ENCODE data around the gene EPC1. TPM values are rescaled to one million over a fixed set of nuclear protein-coding genes. Genes with fewer than 3 reads are reported as not detected.

Gene EPC1
- total and polyA plus RNA-seq, 2 of the 8 experiments (the other 6 are each of a cell fraction or from before 2014, with no cell fraction given), result 23.7 to 42.3 TPM

GRCh38 chr10:32268788-32269187 is 78.2 kb downstream of the EPC1 start:
- no peaks in the 10 kb centered on the region for H3K79me1 ChIP-seq (ENCODE audit: low read depth, low read length)
- no peak overlapping the region for H4K8ac ChIP-seq (ENCODE audit: extremely low read depth, insufficient read depth, low read length)
- H3K36me3 ChIP-seq (ENCODE audit: control insufficient read depth in 2 of 4, insufficient read depth in 4 of 4, low read length in 3 of 4), result peaks cover 7 to 40% (median 24%) of the 10 kb centered on the region in 4 experiments
- no peak overlapping the region for H3K4ac ChIP-seq (replicated peaks; ENCODE audit: insufficient read length, low read depth, low read length)
- no peak overlapping the region for H3K23ac ChIP-seq (ENCODE audit: insufficient read length)
- no peaks in the 10 kb centered on the region for H4K20me1 ChIP-seq (replicated peaks in 1 of 2; ENCODE audit: control insufficient read depth in 1 of 2, insufficient read depth in 2 of 2, low read length in 2 of 2)
- H3K27me3 ChIP-seq (replicated peaks in 1 of 4; ENCODE audit: control insufficient read depth in 3 of 4, extremely low read depth in 1 of 4, insufficient read depth in 3 of 4, low read length in 3 of 4), result no peaks in the 10 kb centered on the region
- no peaks in the 10 kb centered on the region for H3K79me2 ChIP-seq (ENCODE audit: control insufficient read depth in 1 of 2, insufficient read depth in 2 of 2, low read length in 2 of 2)
- no peak overlapping the region for H3K9ac ChIP-seq (replicated peaks in 1 of 4; ENCODE audit: extremely low read depth in 1 of 4, low read depth in 3 of 4, low read length in 3 of 4)
- peaks cover 0 to 7% (median 3%) of the 10 kb centered on the region in 4 experiments; a peak in 4 of 7 replicates for H3K4me1 ChIP-seq (replicated peaks in 1 of 4; ENCODE audit: control insufficient read depth in 3 of 4, insufficient read depth in 4 of 4, low read length in 3 of 4)
- no peak overlapping the region for H3K14ac ChIP-seq (ENCODE audit: insufficient read length)
- FAIRE-seq (no peak), DNase-seq (ENCODE audit: low read depth in 1 of 2, low spot score in 2 of 2) (no peak)
- H3K23me2 ChIP-seq (ENCODE audit: low read depth, low read length), result no peaks in the 10 kb centered on the region
- no peak overlapping the region for H2AFZ ChIP-seq (ENCODE audit: low read length)
- H3K4me2 ChIP-seq (ENCODE audit: insufficient read depth in 1 of 2, low read depth in 2 of 2, low read length in 2 of 2), result no peak overlapping the region
- no peaks in the 10 kb centered on the region for H3K9me3 ChIP-seq (ENCODE audit: insufficient read depth in 2 of 2, low read depth in 1 of 2, low read length in 1 of 2)
- no peak overlapping the region for H2BK15ac ChIP-seq (ENCODE audit: low read length)
- H2BK120ac ChIP-seq (replicated peaks; ENCODE audit: low read depth, low read length), result no peak overlapping the region
- H3K27ac ChIP-seq (ENCODE audit: low read depth, low read length), result no peak overlapping the region
- H3K56ac ChIP-seq (replicated peaks; ENCODE audit: insufficient read length, low read depth, low read length), result no peak overlapping the region
- no peak overlapping the region for H3K18ac ChIP-seq (ENCODE audit: extremely low read depth, low read length)
- H4K91ac ChIP-seq (replicated peaks; ENCODE audit: insufficient read length, low read length), result no peak overlapping the region
- H2BK20ac ChIP-seq (ENCODE audit: low read length), result no peak overlapping the region
- H2BK12ac ChIP-seq (ENCODE audit: low read depth, low read length), result no peak overlapping the region
- no peak overlapping the region for H2BK5ac ChIP-seq (ENCODE audit: low read depth, low read length)
- no peak overlapping the region for H2AK5ac ChIP-seq (ENCODE audit: low read depth, low read length)
- ChIA-PET CTCF (ENCODE audit: partially characterized antibody) (interaction anchor here (1.1 to 1.3 kb wide), 2 partner anchors 12 to 14 kb away, joined by 3 to 4 read pairs; no protein-coding TSS in a partner anchor), POLR2A (ENCODE audit: partially characterized antibody) (interaction anchor here (1.6 kb wide), 1 partner anchor 8 kb away, joined by 4 read pairs; no protein-coding TSS in a partner anchor)
- H3K4me3 ChIP-seq (ENCODE audit: extremely low read depth in 1 of 4, insufficient read depth in 2 of 4, low read depth in 3 of 4, low read length in 4 of 4), result no peak overlapping the region
- WGBS, 2 experiments (ENCODE audit: extremely low coverage in 1 of 2, insufficient coverage in 1 of 2, insufficient read length in 1 of 2, insufficient replicate concordance in 2 of 2, low coverage in 1 of 2, low lambda C conversion rate in 2 of 2, missing lambda C conversion rate in 1 of 2), result 93% methylated on average over 4 of the region's 4 CpGs; no CpG with 5 or more reads in 1 of the 2 experiments
- no peak overlapping the region for H4K5ac ChIP-seq (ENCODE audit: insufficient read length, low read depth, low read length)
- TF ChIP-seq CHD1 (IDR thresholded peaks at IDR 0.05; ENCODE audit: low read depth, low read length) (no peak), POU5F1 (IDR thresholded peaks at IDR 0.05; ENCODE audit: low read depth, low read length) (no peak), CREB1 (IDR thresholded peaks at IDR 0.05) (no peak), TAF7 (optimal IDR thresholded peaks at IDR 0.05; ENCODE audit: borderline replicate concordance, low read depth, low read length) (no peak), KDM1A (IDR thresholded peaks at IDR 0.05; ENCODE audit: borderline replicate concordance, low read length) (no peak), SP1 (IDR thresholded peaks at IDR 0.05; ENCODE audit: low read depth, low read length) (no peak), JUN (IDR thresholded peaks at IDR 0.05; ENCODE audit: low read depth, low read length) (no peak), RFX5 (IDR thresholded peaks at IDR 0.05; ENCODE audit: borderline replicate concordance, low read depth, low read length) (no peak), GABPA (IDR thresholded peaks at IDR 0.05; ENCODE audit: borderline replicate concordance, insufficient read depth, low read length) (no peak)

All from H1 (cell line).